Breast epithelium (tissue), 4 donors: ENCODE data around the gene WDR11. TPM values are rescaled to one million over a fixed set of nuclear protein-coding genes. Genes with fewer than 3 reads are reported as not detected.

ENCODE experiments used
- DNase-seq, 2 donors: peaks; one replicate each; pipeline ENCODE4 v3.0.0-alpha.2; 2019; ENCODE audit warnings: low spot score in 2 of 2
- H3K27ac ChIP-seq, 2 donors: fragments of 200-600 bp; sonication (generic) in 1 of 2; one replicate each; pipeline ENCODE4 v1.5.1; 2016 to 2019; ENCODE audit warnings: mild to moderate bottlenecking in 1 of 2
- H3K27me3 ChIP-seq, 2 donors: fragments of 200-600 bp; sonication (generic) in 1 of 2; one replicate each; pipeline versions ENCODE4 v1.5.1 to v1.6.0; 2017 to 2019; ENCODE audit warnings: control low read depth in 1 of 2, mild to moderate bottlenecking in 1 of 2
- H3K36me3 ChIP-seq: fragments of 200-600 bp; one replicate; pipeline ENCODE4 v1.5.1; 2019
- H3K4me1 ChIP-seq, 2 donors: fragments of 200-600 bp; sonication (generic); one replicate each; pipeline ENCODE4 v1.5.1; 2016 to 2019; ENCODE audit warnings: control low read depth in 1 of 2
- H3K4me3 ChIP-seq, 3 donors: fragments of 200-600 bp; sonication (generic); 1 replicate in 2 of 3; 2 replicates in 1 of 3; pipeline ENCODE4 v1.5.1; 2016 to 2019; ENCODE audit warnings: mild to moderate bottlenecking in 3 of 3, moderate library complexity in 2 of 3
- H3K9me3 ChIP-seq, 2 donors: fragments of 200-600 bp; sonication (generic) in 1 of 2; one replicate each; pipeline ENCODE4 v1.5.1; 2016 to 2019; ENCODE audit warnings: control low read depth in 1 of 2
- POLR2A ChIP-seq: fragments of 450-650 bp; IDR thresholded peaks from one replicate; pipeline ENCODE4 v1.6.1; 2016; ENCODE audit warnings: antibody characterized with exemption, mild to moderate bottlenecking, moderate library complexity
- POLR2AphosphoS5 ChIP-seq, 3 donors: sonication (generic); formaldehyde crosslinking; IDR thresholded peaks; one replicate each; pipeline ENCODE4 v1.6.1; 2017; ENCODE audit warnings: antibody characterized with exemption in 3 of 3
- intact Hi-C: fragments of 100-400 bp; cut with DNase I; formaldehyde crosslinking; loops from one replicate; pipeline ENCODE4 v1.15.1; 2023; ENCODE audit warnings: low total_unique reads
- total RNA-seq, 3 donors: library from RNA; depleted of rRNA; stranded (reverse); fragments of >200 nt; gene quantifications; one replicate each; pipeline ENCODE4 v1.1.0, GENCODE V29; 2016
- TF ChIP-seq, protein P1 (sequence below), 3 donors: fragments of 450-650 bp; IDR thresholded peaks; one replicate each; pipeline ENCODE4 v1.5.1; 2016 to 2017; ENCODE audit warnings: antibody characterized with exemption in 3 of 3, mild to moderate bottlenecking in 3 of 3, moderate library complexity in 3 of 3

WDR11 gene
- total RNA-seq, 3 donors from 2014 or later = 58.7 to 74.8 (median 65.6) TPM

- peaks cover 0 to 21% of the 10 kb centered on the region in 2 donors for H3K27me3 ChIP-seq
- DNase-seq = no peak
- peaks cover 6 to 9% of the 10 kb centered on the region in 2 donors for H3K9me3 ChIP-seq
- no peaks in the 10 kb centered on the region for H3K4me1 ChIP-seq
- peak overlapping the region; percentile 24 to 61 (median 28) for H3K4me3 ChIP-seq
- TF ChIP-seq POLR2AphosphoS5 (IDR thresholded peaks at IDR 0.05) = no peak
- TF ChIP-seq, protein P1, sequence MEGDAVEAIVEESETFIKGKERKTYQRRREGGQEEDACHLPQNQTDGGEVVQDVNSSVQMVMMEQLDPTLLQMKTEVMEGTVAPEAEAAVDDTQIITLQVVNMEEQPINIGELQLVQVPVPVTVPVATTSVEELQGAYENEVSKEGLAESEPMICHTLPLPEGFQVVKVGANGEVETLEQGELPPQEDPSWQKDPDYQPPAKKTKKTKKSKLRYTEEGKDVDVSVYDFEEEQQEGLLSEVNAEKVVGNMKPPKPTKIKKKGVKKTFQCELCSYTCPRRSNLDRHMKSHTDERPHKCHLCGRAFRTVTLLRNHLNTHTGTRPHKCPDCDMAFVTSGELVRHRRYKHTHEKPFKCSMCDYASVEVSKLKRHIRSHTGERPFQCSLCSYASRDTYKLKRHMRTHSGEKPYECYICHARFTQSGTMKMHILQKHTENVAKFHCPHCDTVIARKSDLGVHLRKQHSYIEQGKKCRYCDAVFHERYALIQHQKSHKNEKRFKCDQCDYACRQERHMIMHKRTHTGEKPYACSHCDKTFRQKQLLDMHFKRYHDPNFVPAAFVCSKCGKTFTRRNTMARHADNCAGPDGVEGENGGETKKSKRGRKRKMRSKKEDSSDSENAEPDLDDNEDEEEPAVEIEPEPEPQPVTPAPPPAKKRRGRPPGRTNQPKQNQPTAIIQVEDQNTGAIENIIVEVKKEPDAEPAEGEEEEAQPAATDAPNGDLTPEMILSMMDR (IDR thresholded peaks at IDR 0.05) = no peak
- no peak for TF ChIP-seq POLR2A
- intact Hi-C loops = loop anchor here (5.0 kb wide), 2 partner anchors 938 to 948 kb away; no protein-coding TSS in a partner anchor
- no peak overlapping the region for H3K27ac ChIP-seq
- no peaks in the 10 kb centered on the region for H3K36me3 ChIP-seq
Observed at GRCh38 chr10:120949609-120950031, 98.5 kb downstream of the WDR11 start.

DNA sequence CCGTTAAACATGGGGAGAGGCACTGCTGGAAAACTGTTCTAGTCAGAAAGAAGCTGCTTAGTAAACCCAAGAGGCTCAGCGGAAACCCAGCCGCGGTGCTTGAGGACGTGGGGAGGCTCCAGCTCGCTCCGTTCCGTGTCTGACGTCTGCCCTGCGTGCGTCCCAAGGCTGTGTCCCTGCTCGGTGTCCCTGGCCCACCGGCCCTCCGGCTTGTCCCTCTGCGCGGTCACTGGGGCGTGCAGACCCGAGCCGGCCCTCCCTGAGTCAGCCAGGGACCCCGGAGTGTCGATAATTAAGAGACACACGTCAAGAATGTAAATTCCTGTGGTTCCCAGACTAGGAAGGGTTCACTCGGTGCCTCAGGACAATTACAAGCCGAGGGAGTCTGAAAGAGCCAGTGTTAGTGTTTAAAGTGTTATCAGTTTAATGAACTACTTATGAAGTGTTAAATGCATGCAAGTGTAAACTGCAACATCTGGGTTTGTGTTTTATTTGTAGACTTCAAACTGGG is 98.9 kb downstream of the WDR11 start:
- no peaks in the 10 kb centered on the region for H3K36me3 ChIP-seq
- intact Hi-C loops = loop anchor here (5.0 kb wide), 1 partner anchor 937 kb away; no protein-coding TSS in a partner anchor
- no peak for DNase-seq
- H3K4me1 ChIP-seq = no peaks in the 10 kb centered on the region
- H3K9me3 ChIP-seq = peaks cover 6 to 9% of the 10 kb centered on the region in 2 donors
- H3K27me3 ChIP-seq = peaks cover 0 to 21% of the 10 kb centered on the region in 2 donors
- H3K27ac ChIP-seq = no peak overlapping the region
- no peak for TF ChIP-seq POLR2A
- TF ChIP-seq, protein P1 (IDR thresholded peaks at IDR 0.05) = no peak
- no peak for TF ChIP-seq POLR2AphosphoS5 (IDR thresholded peaks at IDR 0.05)
- peak overlapping the region in 2 of 3 donors; percentile 24 to 40 for H3K4me3 ChIP-seq

- no peaks in the 10 kb centered on the region for H3K36me3 ChIP-seq
- intact Hi-C loops = loop anchor here (5.0 kb wide), 1 partner anchor 936 kb away; no protein-coding TSS in a partner anchor
- H3K4me3 ChIP-seq = no peak overlapping the region
- TF ChIP-seq, protein P1 (IDR thresholded peaks at IDR 0.05) = no peak
- TF ChIP-seq POLR2AphosphoS5 (IDR thresholded peaks at IDR 0.05) (no peak), POLR2A (no peak)
- DNase-seq = no peak
- no peaks in the 10 kb centered on the region for H3K4me1 ChIP-seq
- H3K27me3 ChIP-seq = peaks cover 0 to 21% of the 10 kb centered on the region in 2 donors
- no peak overlapping the region for H3K27ac ChIP-seq
- peaks cover 6 to 9% of the 10 kb centered on the region in 2 donors for H3K9me3 ChIP-seq
Observed at GRCh38 chr10:120951288-120951687, 100.1 kb downstream of the WDR11 start.

DNA sequence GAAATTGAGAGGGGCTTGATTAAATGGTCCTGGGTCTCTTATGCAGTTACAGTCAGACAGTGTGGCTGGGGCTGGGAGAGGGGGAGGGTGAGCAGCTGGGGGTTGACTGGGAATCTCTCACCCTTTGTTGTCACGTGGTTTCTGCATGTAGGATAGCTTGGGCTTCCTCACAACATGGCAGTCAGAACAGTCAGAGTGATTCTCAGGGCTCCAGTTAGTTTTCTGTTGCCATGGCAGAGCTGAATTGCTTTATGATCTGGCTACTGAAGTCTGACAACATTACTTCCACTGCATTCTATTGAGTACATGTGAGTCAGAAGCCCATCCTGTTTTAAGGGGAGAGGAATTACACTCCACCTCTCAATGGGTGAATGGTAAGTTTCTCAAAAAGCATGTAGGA is 102.7 kb downstream of the WDR11 start:
- Histone ChIP-seq H3K4me3 (no peak overlapping the region), H3K9me3 (peaks cover 6 to 9% of the 10 kb centered on the region in 2 donors), H3K36me3 (no peaks in the 10 kb centered on the region), H3K27ac (no peak overlapping the region), H3K27me3 (peaks cover 0 to 21% of the 10 kb centered on the region in 2 donors), H3K4me1 (no peaks in the 10 kb centered on the region)
- intact Hi-C loops = loop anchor here (5.0 kb wide), 1 partner anchor 933 kb away; no protein-coding TSS in a partner anchor
- no peak for DNase-seq
- TF ChIP-seq POLR2AphosphoS5 (IDR thresholded peaks at IDR 0.05) (no peak), POLR2A (no peak)
- TF ChIP-seq, protein P1 (IDR thresholded peaks at IDR 0.05) = no peak
